ENCODE results near the gene TSPAN4.

Gene TSPAN4

GRCh38 chr11:889257-889656 is 46.6 kb downstream of the TSPAN4 start:
- DNase-seq (ENCODE audit: low read depth): no peak

- DNase-seq (ENCODE audit: low read depth): no peak
Measured at GRCh38 chr11:889687-890475, 47.2 kb downstream of the TSPAN4 start.

- DNase-seq (ENCODE audit: low read depth): no peak
Measured at GRCh38 chr11:890794-891540, 48.3 kb downstream of the TSPAN4 start.

- DNase-seq (ENCODE audit: low read depth): no peak
Measured at GRCh38 chr11:893008-893654, 50.5 kb downstream of the TSPAN4 start.

- no peak for DNase-seq (ENCODE audit: low read depth)
Measured at GRCh38 chr11:894575-895201, 52.0 kb downstream of the TSPAN4 start.

GRCh38 chr11:895331-896110 is 52.9 kb downstream of the TSPAN4 start:
- DNase-seq (ENCODE audit: low read depth): no peak

GRCh38 chr11:897253-898142 is 54.8 kb downstream of the TSPAN4 start:
- no peak for DNase-seq (ENCODE audit: low read depth)

- no peak for DNase-seq (ENCODE audit: low read depth)
Measured at GRCh38 chr11:898143-898511, 55.5 kb downstream of the TSPAN4 start.

DNA sequence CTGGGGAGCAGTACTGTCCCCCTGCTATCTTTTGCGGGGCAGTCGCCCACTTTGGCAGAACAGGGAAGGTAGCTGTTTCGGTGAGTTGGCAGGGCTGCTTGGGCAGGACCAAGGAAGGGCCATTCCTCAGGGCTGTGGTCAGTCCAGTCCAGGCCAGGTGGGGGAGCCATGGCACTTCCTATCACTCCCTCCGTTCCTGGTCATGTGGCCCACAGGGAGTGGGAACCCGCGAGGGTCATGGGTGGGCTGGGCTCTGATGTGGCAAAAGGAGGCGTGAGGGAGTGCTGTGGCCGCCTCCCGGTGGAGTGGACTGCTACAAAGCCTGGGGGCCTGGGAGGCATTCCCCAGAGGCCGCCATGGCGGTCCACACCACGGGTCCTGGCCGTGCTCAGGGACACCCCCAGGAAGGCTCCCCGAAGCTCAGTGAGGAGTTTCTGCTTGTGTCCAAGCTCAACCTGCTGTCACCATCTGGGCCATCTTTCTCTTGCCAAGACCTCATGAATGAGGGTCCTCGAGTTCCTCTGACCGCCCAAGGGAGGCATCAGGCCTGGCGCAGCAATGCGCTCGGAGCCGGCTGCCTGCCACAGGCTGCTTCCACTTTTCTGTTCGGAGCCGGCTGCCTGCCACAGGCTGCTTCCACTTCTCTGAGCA is 56.0 kb downstream of the TSPAN4 start:
- DNase-seq (ENCODE audit: low read depth): no peak

DNA sequence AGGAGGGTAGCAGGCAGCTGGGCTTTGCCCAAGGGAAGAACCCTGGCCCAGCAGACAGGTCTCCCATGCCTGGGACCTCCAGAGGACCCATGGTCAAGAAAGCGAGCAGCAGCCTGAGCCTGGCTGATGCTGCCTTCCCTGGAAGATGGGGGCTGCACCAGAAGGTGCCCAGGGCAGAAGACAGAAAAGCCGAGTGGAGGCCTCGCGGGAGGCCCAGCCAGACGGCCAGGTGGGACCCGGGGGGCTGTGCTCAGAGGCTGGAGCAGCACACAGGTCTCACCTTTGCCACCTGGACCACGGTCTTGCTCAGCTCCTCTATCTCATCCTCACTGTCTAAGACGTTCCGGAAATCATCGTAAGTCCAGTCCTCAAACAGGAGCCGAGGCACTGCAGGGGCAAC is 57.1 kb downstream of the TSPAN4 start:
- no peak for DNase-seq (ENCODE audit: low read depth)

DNA sequence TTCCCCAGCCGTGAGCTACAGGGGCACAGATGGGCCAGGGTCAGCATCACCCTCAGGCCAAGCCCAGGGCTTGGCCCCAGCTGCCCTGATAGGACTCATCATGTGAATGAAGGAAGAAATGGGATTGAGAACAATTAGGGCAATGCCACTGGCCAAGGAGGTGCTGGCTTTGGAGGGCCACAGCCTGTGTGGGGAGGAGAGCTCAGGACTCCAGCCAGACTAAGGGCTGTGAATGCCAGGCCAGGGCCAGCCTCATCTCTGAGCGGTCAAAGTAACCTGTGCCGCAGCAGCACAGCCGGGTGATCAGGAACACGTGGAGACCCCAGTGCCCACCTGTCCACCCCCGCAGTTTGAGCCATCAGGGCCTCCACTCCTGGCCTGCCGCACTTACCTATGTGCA is 57.9 kb downstream of the TSPAN4 start:
- no peak for DNase-seq (ENCODE audit: low read depth)

DNA sequence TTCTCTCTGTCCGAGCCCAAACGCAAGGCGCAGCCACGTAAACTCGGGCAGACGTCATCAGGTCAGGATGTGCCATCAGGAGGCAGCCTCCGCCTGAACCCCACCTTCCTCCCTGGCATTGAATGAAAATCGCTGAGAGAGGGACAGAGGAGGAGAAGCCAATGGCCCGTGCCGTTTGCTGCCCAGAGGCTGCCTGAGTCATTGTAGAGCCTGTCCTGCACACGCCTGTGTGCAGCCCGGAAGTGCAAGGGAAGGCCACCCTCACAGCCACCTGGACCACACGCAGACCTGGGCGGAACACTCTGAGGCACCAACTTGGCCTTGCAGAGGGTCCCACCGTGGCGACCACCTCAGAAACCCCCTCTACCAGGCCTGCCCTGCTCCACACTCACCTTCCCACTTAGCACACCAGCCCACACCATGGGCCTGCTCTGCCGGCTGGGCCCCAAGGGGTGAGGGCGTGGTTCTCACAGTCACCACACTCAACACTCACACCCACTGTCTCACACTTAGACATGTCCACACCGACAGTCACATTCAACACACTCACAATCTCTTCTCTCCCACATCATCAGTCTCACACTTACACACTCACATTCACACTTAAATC is 58.9 kb downstream of the TSPAN4 start:
- no peak for DNase-seq (ENCODE audit: low read depth)

- no peak for DNase-seq (ENCODE audit: low read depth)
Measured at GRCh38 chr11:904380-904779, 61.7 kb downstream of the TSPAN4 start.

DNA sequence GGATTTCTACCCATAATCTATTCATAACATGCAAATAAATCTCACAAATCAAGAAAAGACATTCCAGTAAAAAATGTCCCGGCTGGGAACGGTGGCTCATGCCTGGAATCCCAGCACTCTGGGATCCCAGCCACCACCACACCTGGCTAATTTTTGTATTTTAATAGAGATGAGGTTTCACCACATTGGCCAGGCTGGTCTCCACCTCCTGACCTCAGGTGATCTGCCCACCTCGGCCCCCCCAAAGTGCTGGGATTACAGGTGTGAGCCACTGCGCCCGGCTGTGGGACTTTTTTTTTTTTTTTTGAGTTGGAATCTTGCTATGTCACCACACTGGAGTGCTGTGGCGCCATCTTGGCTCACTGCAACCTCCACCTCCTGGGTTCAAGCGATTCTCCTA is 63.3 kb downstream of the TSPAN4 start:
- DNase-seq (ENCODE audit: low read depth): no peak

DNA sequence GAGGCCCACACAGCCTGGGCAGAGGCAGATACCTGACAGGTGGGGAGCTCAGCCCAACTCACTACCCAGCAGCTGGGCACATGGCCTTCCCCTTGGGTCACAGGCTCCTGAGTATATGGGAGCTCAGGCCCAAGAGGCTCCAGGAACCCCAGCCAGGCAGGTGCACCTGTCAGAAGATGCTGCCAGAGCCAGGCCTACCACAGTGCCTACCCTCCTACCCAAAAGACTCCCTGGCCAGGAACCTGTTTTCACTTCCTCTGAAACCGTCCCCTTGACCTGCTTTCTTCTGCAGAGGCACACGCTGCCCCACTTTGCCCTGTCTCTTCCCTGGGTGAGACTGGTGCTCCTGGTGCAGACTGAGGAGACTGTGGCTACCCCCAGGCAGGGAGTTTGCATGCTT is 65.0 kb downstream of the TSPAN4 start:
- DNase-seq (ENCODE audit: low read depth): no peak

DNA sequence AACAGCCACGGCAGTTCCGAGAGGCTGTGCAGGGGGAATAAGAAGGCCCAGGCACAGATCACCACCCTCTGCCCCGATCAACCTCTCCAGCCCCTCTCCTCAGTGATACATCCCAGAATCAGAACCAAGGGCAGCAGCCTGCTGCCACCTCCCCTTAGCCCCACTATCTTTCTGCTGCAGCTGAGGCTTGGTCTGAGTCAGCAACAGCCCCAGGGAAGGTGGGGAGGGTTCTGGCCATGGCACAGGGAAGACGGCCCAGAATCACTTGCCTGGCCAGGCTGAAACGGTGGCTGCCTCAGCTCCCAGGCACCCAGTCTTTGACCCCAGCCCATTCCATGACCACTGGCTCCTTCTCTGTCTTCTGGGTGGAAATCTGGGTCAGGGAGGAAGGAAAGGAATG is 65.6 kb downstream of the TSPAN4 start:
- no peak for DNase-seq (ENCODE audit: low read depth)

DNA sequence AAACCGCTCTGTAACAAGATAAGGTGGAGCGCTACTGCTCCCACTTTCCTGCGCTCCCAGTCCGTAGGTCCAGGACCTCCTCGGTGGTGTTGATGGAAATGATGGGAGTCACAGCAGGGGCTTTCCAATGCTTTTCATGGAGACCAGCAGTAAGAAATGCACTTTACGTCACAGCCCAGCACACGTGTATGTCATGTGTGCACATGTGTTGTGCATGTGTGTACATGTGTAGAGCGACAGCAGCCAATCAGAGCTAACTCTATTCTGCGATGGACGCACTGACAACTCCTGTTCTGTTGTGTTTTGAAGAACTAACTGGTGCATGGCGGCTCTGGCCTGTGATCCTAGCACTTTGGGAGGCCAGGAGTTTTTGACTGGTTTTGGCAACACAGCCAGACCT is 66.8 kb downstream of the TSPAN4 start:
- no peak for DNase-seq (ENCODE audit: low read depth)

DNA sequence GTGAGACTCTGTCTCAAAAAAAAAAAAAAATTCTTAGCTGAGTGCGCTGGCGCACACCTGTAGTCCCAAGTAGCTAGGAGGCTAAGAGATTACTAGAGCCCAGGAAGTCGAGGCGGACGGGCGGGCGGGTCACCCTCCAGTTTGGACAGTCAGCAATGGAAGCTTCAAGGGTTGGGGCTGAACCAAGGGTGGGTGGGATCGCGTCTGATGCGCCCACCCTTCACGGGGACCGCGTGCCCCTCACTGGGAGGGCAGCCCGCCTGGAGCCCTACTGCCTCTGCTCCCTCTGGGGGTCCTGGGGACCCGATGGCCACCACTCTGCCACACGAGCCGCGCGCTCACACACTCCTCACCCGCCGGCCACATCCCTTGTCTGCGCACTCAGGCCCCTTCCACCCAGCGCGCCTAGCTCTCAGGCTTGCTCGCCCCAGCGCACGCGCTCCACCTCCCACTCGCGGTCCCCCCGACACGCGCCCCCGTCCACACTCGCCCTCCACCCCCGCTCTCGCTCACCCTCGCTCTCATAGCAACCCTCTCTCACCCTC is 67.5 kb downstream of the TSPAN4 start:
- no peak for DNase-seq (ENCODE audit: low read depth)

- peak; percentile 45 for DNase-seq (ENCODE audit: low read depth)
Measured at GRCh38 chr11:910589-911030, 68.0 kb downstream of the TSPAN4 start, which contains the start of gene CHID1. Gene CHID1 (minus strand): TSS chr11:910810. CDS start chr11:904816, 5,994 bp downstream.

Measured in HS-27A (cell line).